Kasumi-1 (cell line): ENCODE measurements around the gene HTR4.

Source experiments
- DNase-seq, 2 experiments: peaks; one replicate each; lab custom pipeline; 2025; lab: John Stamatoyannopoulos, UW

The HTR4 gene

GRCh38 chr5:148474025-148474511 lies 180.3 kb downstream of the HTR4 start:
- no peak for DNase-seq

- DNase-seq, result no peak
Observed at GRCh38 chr5:148471379-148471778, 182.9 kb downstream of the HTR4 start.

GRCh38 chr5:148469501-148469935 lies 184.8 kb downstream of the HTR4 start:
- no peak for DNase-seq

DNA sequence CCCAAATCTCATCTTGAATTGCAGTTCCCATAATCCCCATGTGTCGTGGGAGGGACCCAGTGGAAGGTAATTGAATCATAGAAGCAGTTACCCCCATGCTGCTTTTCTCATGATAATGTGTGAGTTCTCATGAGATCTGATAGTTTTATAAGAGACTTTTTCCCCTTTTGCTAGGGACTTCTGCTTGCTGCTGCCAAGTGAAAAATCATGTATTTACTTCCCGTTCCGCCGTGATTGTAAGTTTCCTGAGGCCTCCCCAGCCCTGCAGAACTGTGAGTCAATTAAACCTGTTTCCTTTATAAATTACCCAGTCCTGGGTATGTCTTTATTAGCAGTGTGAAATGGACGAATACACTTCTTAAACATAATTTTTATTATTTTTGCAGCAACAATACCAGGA lies 185.6 kb downstream of the HTR4 start:
- DNase-seq, result peak; percentile 53 to 67

DNA sequence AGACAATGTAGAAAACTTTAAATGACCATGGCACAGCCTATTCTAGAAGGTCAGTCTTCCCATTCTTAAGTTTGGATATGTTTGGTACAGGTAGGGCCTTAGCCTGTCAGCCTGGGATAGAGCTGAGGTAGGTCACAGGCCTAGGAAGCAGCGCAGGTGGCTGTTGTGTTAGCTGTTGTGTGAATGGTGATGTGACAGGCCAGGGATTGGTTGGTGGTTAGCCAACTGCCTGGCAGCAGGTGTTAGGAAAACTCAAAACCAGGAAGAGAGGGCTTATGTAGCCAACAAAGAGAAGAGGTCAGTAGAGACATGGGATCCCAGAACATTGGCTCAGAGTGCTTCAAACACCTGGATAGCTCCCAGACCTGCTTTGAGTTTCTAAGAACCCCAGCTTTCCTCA lies 186.4 kb downstream of the HTR4 start:
- no peak for DNase-seq

DNA sequence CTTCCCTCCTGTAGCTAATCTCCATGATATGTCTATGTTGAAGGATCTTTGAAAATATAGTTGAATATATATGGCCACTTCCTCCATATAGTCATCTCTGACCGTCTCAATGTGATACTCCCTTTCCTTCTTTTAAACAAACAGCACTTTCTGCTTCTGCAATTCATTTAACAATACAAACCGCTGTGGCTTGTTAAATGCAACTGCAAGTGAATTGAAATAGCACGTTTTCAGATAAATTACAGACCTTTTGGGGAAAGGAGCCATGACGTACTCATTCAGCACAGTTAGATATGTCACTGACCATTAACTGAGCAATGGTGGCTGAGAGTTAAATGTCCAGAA lies 188.1 kb downstream of the HTR4 start:
- peak; percentile 44 to 47 for DNase-seq

DNA sequence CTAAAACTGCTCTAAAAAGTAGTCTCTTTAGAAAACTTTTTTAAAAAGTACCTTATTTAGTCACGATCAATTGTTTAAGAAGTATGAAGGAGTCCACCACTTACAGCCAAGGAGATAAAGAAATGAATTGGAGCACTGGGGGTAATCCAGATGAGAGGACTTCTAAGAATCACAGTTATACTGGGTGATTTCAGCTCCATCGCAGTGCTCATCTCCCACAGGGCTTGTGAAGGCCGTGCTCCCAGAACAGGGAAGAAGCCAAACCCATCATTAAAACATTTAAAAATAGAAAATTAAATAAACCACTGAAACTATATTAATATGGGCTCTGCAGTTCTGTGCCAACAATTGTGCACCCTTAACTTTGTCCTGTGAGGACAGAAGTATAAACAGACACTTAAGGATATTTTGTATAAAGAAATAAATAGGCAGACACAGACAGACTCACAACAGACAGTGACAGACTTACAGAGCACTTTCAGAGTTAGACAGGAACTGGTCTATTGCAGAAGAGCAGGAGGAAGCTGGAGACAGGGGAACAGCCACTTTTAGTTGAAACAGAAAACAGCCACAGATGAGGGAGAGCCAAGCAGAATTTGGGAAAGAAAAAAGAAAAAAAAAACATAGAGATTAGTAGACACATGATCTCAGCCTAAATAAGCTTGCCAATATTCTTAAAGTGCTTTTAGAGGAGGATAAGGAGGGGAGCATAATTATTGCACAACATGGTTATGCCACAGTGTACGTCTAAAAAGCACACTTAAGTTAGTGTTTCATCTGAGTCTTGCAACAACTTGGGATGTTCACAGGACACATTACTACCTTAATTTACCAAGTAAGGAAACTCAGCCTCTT lies 188.7 kb downstream of the HTR4 start:
- DNase-seq, result peak; percentile 74 to 82

DNA sequence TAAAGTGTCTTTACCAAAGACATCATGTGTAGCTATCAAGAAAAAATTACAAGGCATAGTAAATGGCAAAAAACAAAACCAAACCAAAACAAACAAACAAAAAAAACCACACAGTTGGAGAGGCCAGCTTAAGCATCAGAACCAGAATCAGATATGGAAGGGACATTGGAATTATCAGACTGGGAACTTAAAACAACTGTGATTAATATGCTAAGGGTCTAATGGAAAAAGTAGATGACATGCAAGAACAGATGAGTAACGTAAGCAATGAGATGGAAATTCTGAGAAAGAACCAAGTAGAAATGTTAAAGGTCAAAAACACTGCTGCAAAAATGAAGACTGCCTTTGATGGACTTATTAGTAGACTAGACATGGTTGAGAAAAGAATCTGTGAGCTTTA lies 194.7 kb downstream of the HTR4 start:
- no peak for DNase-seq

GRCh38 chr5:148458036-148458888 lies 196.1 kb downstream of the HTR4 start:
- DNase-seq, result no peak

DNA sequence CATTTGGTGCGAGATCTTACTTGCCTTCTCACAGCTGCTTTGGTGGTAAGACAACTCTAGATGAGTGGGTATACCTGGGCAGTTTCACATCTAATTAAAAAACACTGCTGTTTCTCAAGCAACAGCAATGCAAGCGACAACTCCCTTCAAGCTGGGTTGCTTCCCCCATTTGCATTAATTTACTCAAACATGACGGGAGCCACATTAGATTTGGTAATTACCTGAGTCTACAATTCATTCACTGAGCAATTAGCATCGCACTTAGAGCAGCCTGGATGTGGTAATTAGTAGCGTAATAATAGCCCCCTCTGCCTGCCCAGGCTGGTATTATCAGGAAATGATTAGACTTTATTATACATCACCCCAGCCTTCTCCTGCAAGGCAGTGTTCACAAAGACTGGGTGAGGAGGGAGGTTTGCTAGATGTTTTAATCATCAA lies 197.1 kb downstream of the HTR4 start:
- DNase-seq, result peak; percentile 10 to 40

DNA sequence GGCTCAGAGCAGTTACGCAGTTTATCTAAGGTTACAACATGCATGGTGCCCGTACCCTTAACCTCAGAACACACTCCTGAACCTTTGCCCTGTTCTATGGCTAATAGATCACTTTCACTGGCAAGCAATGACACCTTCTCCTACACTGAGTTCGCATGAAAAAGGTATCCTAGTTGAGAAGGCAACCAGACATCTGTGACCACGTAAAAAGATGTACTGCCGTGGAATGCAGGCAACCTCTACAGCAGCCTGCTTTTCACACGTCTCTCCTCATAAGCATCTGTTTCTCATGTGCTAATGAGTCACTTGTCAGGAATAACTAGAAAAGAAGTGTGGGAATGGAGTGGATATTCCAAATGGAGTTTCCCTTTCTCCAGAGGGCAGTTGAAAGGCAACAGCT lies 199.1 kb downstream of the HTR4 start:
- no peak for DNase-seq

- DNase-seq, result no peak
Observed at GRCh38 chr5:148454576-148454975, 199.8 kb downstream of the HTR4 start.

GRCh38 chr5:148452499-148453193 lies 201.7 kb downstream of the HTR4 start:
- DNase-seq, result no peak

DNA sequence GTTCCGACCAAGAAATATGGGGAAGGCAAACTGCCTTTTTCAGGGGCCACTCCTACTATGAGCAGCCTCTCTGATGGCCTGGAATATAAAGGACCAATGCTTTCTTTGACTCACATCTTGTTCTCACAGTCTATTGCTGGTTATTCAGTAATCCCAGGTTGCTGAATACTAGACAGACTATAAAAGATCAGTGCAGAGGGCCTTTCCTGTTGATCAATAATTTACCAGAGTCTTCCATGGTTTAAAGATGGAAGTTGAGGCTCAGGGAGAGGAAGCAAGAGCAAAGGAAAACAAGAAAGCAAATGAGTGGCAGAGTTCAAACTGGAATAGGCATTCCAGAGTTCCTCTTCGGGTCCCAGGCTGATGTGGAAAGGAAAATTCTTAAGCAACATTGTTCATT lies 207.7 kb downstream of the HTR4 start:
- no peak for DNase-seq

GRCh38 chr5:148445578-148445977 lies 208.7 kb downstream of the HTR4 start:
- no peak for DNase-seq

DNA sequence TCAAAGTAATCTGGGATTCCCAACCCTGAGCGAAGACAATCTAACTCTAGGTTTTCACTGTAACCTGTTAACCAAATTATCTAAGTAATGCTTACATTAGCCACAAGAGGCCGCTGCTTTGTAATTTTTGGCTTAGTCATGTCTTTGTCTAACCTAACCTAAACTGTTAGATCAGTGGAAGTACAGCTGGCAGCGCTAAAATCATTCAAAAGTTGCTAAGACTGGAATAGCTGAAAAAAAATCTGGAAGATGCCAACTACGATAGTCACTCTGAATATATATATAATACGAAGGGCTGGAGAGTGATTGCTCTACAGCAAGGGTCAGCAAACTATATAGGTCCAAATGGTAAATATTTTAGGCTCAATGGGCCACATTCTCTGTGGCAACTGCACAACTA lies 210.3 kb downstream of the HTR4 start:
- DNase-seq, result peak; percentile 79 to 81

- DNase-seq, result no peak
Observed at GRCh38 chr5:148443241-148443640, 211.1 kb downstream of the HTR4 start.

DNA sequence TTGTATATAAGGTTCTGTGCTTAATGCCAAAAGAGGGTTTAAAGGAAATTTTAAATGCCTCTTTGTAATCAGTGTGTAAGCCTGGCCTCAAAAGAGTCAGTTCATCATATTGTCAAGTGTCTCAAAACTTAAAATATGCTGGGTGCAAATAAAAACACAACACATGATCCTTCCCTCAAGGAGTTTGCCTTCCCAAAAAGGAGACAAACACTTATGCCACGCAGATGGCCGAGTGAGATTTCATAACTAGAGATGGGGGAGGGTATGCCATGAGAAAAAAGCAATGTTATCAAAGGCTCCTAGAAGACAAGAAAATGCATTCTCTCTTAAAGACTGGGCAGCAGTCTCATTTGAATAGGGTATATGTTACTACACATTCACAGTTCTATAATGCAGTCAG lies 215.4 kb downstream of the HTR4 start:
- no peak for DNase-seq

DNA sequence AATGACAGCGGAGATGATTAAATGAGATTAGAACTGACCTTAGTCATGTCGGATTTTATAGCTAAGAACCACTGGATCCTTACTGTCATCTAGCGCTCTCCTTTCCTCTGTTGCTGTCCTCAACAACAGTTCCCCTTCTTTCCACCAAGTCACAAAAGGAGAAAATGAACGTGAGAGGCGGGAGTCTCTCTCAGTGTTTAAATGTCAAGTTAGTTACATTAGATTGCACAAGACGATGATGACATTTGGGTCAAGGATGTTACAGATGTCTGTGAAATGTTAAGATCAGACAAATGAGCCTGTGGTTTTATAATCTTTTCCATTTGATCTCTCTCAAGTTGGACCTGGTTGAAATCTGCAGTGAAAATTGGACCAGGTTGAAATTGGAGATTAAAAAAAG lies 217.1 kb downstream of the HTR4 start:
- no peak for DNase-seq

DNA sequence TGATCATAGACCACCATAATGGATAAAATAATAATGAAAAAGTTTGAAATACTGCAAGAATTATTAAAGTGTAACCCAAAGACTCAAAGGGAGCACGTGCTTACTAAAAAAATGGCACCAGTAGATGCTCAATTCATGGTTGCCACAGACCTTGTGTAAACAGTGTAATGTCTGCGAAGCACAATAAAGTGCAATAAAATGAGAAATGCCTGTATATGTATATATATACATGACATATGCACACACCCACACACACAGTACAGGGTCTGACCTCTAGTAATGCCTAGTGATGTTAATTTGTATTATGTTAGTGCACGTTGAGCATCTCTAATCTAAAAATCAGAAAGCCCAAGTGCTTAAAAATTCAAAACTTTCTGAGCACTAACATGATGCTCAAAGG lies 218.3 kb downstream of the HTR4 start:
- DNase-seq, result no peak

DNA sequence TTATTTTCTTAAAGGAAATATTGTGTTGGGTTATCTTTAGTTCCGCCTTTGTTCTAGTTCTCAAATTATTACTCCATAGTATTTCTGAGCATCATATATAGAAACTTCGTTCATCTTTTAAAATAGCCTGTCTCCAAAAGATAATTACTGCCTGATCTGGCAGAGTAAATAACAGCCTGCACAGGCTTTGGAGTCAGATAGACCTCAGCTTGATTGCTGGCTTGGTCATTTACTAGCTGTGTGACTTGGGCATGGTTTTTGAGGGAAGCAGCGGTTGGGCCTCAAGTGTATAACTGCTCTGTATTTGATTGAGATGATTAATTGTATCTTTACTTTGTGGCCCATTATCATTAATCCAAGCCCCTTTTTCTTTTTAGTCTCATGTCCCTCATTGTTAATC lies 220.5 kb downstream of the HTR4 start:
- no peak for DNase-seq
